GM12872 (cell line): ENCODE results near the gene AURKAIP1.

ENCODE experiments used
- CTCF ChIP-seq: IDR thresholded peaks from 3 replicates; pipeline ENCODE4 v1.5.1; 2011; ENCODE audit warnings: low read depth, mild to moderate bottlenecking, low read length, moderate library complexity; ENCODE audit not compliant: insufficient read depth

The AURKAIP1 gene

DNA sequence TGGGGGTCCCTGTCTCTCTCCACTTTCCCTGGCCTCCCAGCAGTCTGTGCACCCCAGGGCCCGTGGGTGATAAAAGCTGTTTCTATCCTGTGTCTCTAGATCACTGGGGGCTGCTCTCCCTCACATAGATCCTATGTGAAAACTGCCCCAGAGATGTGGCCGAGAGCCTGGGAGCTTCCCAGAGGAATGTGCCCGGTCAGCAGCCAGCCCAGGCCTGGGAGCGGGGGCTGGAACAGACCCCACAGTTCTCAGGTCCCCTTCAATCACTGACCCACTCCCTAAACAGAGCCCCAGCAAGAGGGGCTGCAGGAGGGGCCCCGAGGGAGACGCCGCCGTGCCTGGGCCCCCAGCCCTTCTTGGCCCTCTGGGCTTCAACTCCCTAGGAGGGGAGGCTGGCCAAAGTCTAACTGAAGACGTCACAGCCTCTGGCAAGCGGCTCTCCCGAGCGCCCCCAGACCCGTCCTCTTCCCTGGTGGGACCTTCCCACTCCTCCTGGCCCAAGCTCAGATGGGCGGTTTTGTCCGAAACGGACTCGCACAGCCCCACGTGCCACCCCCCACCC, 17.1 kb downstream of the AURKAIP1 start:
- TF ChIP-seq CTCF, result no peak

- TF ChIP-seq CTCF, result no peak
Observed at GRCh38 chr1:1356796-1357401, 18.1 kb downstream of the AURKAIP1 start.

DNA sequence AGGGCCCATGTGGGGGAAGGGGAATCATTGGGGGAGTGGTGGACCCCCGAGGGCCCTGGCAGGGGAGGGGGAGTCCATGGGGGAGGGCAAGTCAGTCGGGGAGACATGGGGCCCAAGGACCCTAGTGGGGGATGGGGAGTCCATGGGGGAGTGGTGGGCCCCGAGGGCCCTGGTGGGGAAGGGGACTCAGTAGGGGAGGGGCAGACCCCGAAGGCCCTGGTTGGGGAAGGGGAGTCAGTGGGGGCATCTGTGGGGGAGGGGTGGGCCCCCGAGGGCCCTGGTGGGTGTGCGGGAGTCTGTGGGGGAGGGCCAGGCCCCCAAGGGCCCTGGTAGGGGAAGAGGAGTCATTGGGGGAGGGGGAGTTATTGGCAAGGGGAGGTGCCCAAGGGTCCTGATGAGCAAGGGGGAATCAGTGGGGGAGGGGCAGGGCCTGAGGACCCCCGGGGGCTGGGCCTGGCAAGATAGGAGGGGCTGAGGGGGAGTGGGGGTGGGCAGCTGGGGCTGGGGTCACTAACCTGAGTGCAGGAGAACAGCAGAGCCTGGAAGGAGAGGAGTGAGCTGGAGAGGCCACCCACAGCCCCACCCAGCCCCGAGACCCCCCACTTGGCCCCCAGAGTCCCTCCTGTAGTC, 18.7 kb downstream of the AURKAIP1 start:
- TF ChIP-seq CTCF, result no peak

DNA sequence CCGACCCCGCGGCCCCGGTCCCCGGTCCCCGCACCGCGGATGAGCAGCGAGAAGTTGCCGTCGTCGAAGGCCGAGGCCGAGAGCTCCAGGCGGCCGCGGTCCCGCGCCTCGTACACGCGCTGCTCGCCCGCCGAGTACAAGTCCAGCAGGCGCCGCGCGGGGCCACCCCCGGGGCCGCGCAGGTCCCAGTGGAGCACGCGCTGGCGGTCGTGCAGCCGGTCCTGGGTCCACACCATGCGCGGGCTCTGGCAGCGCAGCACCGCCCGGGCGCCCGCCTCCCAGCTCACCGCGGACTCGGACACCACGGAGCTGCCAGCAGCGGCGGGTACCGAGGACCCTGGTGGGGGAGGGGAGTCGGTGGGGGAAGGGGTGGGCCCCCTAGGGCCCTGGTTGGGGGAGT, 19.6 kb downstream of the AURKAIP1 start:
- no peak for TF ChIP-seq CTCF

DNA sequence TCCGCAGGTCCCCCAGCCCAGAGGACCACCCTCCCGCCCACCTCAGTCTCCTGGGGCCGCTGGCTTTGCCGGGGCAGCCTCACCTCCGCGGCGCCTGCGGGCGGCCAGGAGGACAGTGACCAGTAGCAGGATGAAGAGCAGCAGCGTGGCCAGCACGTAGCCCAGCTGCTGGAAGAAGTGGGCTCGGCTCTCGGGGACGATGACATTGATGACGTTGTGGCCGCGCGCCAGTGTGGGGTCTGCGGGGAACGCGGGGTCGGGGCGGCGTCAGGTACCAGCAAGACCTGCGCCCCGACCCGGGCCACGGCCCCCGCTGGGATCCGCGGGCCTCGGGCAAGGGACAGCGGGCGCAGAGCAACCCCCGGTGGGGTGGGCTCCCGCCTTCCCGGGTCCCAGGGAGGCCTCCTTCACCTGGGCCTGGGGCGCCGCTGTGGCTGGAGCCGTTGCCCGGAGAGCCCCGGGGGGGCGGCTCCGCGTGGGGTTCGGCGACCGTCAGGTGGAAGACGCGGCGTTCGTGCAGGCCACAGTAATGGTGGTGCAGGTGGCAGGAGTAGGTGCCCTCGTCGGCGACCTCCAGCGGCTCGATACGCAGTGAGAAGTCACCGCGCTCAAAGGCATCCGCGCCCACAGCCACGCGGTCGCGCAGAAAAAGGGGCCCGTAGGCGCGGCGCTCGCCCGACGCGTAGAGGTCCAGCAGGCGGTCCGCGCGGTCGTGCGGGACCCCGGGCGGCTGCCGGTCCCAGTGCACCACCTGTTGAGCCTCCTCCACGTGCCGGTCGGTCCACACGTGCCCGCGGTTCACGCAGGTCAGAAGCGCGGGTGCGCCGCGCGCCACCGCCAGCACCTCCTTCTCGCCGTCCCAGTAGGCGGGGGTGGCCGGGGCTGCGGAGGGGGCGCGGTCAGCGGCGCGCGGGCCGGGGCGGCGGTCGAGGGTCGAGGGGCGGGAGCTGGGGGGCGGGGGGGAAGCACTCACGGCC, 20.4 kb downstream of the AURKAIP1 start:
- no peak for TF ChIP-seq CTCF

DNA sequence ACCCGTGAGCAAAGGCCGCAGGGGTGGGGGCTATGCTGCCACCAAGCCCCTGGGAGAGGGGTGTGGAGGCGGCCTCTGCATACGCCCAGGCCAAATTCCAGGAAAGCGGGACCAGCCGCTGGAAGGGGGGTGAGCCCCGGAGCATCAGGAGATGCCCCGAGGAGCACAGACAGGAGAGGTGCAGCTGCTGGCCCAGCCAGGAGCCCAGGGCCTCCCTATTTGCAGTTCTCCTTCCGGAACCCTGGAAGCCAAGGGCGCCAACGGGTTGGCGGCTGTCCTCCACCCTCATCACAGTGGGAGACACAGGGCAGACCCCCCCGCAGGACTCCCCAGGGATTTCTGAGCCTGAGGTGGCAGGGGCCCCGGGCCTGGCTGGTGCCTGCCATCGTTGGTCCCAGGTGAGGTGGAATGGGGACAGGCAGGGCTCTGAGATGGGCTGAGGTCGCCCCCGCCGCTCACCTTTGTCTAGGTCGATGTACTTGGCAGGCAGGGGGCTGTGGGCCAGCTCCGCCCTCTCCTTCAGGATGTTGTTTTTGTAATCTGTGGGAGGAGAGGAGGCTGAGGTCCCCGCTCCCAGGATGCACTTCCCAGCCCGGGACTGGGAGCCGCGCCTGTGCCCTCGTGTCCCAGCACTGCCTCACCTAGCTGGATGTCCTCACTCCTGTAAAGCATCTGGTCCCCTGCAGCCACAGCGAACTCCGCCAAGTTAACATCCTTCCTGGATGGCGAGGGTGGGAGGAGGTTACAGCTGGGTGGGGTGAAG, 21.4 kb downstream of the AURKAIP1 start:
- TF ChIP-seq CTCF, result no peak
